Neural cell (in vitro differentiated cells): ENCODE results near the gene RNF213. TPM values are rescaled to one million over a fixed set of nuclear protein-coding genes. Genes with fewer than 3 reads are reported as not detected.

Experiments used
- H2AFZ ChIP-seq: fragments of 200-600, 300-800 bp; sonication (generic), shearing (Covaris generic); 2 replicates; pipeline ENCODE4 v1.6.0; 2014; ENCODE audit warnings: low read depth, mild to moderate bottlenecking, antibody characterized with exemption, low read length, moderate library complexity
- H3F3A ChIP-seq: fragments of 200-600 bp; shearing (Covaris generic); 2 replicates; pipeline ENCODE4 v1.6.1; 2016; ENCODE audit warnings: mild to moderate bottlenecking, moderate library complexity, mixed read lengths, antibody characterized with exemption, low read length; ENCODE audit not compliant: insufficient read depth, poor library complexity, severe bottlenecking
- H3K27ac ChIP-seq: fragments of 200-600, 300-800 bp; sonication (generic), shearing (Covaris generic); 2 replicates; pipeline ENCODE4 v1.5.1; 2014; ENCODE audit warnings: mild to moderate bottlenecking, low read length, moderate library complexity
- H3K27me3 ChIP-seq: fragments of 300-800, 200-600 bp; sonication (generic), shearing (Covaris generic); 2 replicates; pipeline ENCODE4 v1.6.0; 2014; ENCODE audit warnings: mild to moderate bottlenecking, low read depth, low read length, moderate library complexity; ENCODE audit not compliant: insufficient read depth
- H3K36me3 ChIP-seq: fragments of 300-800, 200-600 bp; sonication (generic), shearing (Covaris generic); 2 replicates; pipeline ENCODE4 v1.5.1; 2014; ENCODE audit warnings: mild to moderate bottlenecking, antibody characterized with exemption, low read length, moderate library complexity; ENCODE audit not compliant: insufficient read depth
- H3K4me2 ChIP-seq: fragments of 300-800, 200-600 bp; sonication (generic), shearing (Covaris generic); 2 replicates; pipeline ENCODE4 v1.6.0; 2014; ENCODE audit warnings: mild to moderate bottlenecking, low read length
- H3K4me3 ChIP-seq: fragments of 300-800, 200-600 bp; sonication (generic), shearing (Covaris generic); 2 replicates; pipeline ENCODE4 v1.5.1; 2014; ENCODE audit warnings: mild to moderate bottlenecking, low read length, moderate library complexity
- H3K79me2 ChIP-seq: fragments of 200-600 bp; shearing (Covaris generic); replicated peaks from 2 replicates; pipeline ENCODE4 v1.6.0; 2014; ENCODE audit warnings: mild to moderate bottlenecking, low read length, moderate library complexity; ENCODE audit not compliant: insufficient read depth
- H3K9ac ChIP-seq: fragments of 300-800, 200-600 bp; sonication (generic), shearing (Covaris generic); 2 replicates; pipeline ENCODE4 v1.6.1; 2016; ENCODE audit warnings: mild to moderate bottlenecking, low read length, mixed read lengths
- H3K9me2 ChIP-seq: fragments of 200-600 bp; shearing (Covaris generic); 2 replicates; pipeline ENCODE4 v1.6.1; 2016; ENCODE audit warnings: mild to moderate bottlenecking, low read length, mixed read lengths; ENCODE audit not compliant: insufficient read depth
- H3K9me3 ChIP-seq: fragments of 200-600, 300-800 bp; sonication (generic), shearing (Covaris generic); 2 replicates; pipeline ENCODE4 v1.6.1; 2016; ENCODE audit warnings: mild to moderate bottlenecking, mixed run types, low read length, moderate library complexity, mixed read lengths
- H4K20me1 ChIP-seq: fragments of 200-600 bp; shearing (Covaris generic); 2 replicates; pipeline ENCODE4 v1.6.1; 2016; ENCODE audit warnings: mild to moderate bottlenecking, mixed run types; ENCODE audit not compliant: insufficient read depth
- CTCF ChIP-seq: fragments of 450-650 bp; IDR thresholded peaks from 2 replicates; pipeline ENCODE4 v1.5.1; 2014; ENCODE audit warnings: antibody characterized with exemption, mild to moderate bottlenecking, moderate library complexity; ENCODE audit not compliant: poor library complexity, severe bottlenecking
- EP300 ChIP-seq: fragments of 450-650 bp; conservative IDR thresholded peaks from 2 replicates; pipeline ENCODE4 v1.6.1; 2014; ENCODE audit warnings: antibody characterized with exemption, mild to moderate bottlenecking, moderate library complexity; ENCODE audit not compliant: poor library complexity, severe bottlenecking
- EZH2 ChIP-seq: fragments of 200-600, 300-800 bp; shearing (Covaris generic), sonication (generic); IDR thresholded peaks from 2 replicates; pipeline ENCODE4 v1.6.1; 2014; ENCODE audit warnings: antibody characterized with exemption, low read length, borderline replicate concordance, mild to moderate bottlenecking; ENCODE audit not compliant: insufficient read depth, poor library complexity, severe bottlenecking
- MXI1 ChIP-seq: fragments of 450-650 bp; conservative IDR thresholded peaks from 2 replicates; pipeline ENCODE4 v1.6.1; 2014; ENCODE audit warnings: antibody characterized with exemption, mild to moderate bottlenecking; ENCODE audit not compliant: poor library complexity, severe bottlenecking
- POLR2AphosphoS5 ChIP-seq: IDR thresholded peaks from 2 replicates; pipeline ENCODE4 v1.6.1; 2012
- RAD21 ChIP-seq: fragments of 450-650 bp; conservative IDR thresholded peaks from 2 replicates; pipeline ENCODE4 v1.6.1; 2014; ENCODE audit warnings: antibody characterized with exemption, mild to moderate bottlenecking, moderate library complexity
- REST ChIP-seq: IDR thresholded peaks from 2 replicates; pipeline ENCODE4 v1.6.1; 2012; ENCODE audit warnings: borderline replicate concordance
- SMC3 ChIP-seq: fragments of 450-650 bp; conservative IDR thresholded peaks from 2 replicates; pipeline ENCODE4 v1.6.1; 2014; ENCODE audit warnings: antibody characterized with exemption, mild to moderate bottlenecking, moderate library complexity; ENCODE audit not compliant: poor library complexity
- TAF1 ChIP-seq: IDR thresholded peaks from 2 replicates; pipeline ENCODE4 v1.6.1; 2012; ENCODE audit warnings: low read depth
- polyA plus RNA-seq: library from polyadenylated mRNA; depleted of rRNA; stranded (reverse); fragments of >200 nt; gene quantifications from 2 replicates; pipeline ENCODE4 v1.2.3, GENCODE V29; 2014

Gene RNF213
- polyA plus RNA-seq, 1 donor from 2014 or later = 1.5 TPM

- Histone ChIP-seq H3K79me2 (no peaks in the 10 kb centered on the region), H2AFZ (no peak overlapping the region), H3K4me3 (no peak overlapping the region), H3K27me3 (no peaks in the 10 kb centered on the region), H3K9ac (no peak overlapping the region), H3K27ac (no peak overlapping the region), H3F3A (no peaks in the 10 kb centered on the region), H3K4me2 (no peak overlapping the region), H3K9me2 (no peaks in the 10 kb centered on the region), H4K20me1 (no peaks in the 10 kb centered on the region), H3K36me3 (no peaks in the 10 kb centered on the region), H3K9me3 (no peaks in the 10 kb centered on the region)
- TF ChIP-seq CTCF = no peak
- TF ChIP-seq REST = no peak
- TF ChIP-seq TAF1 = no peak
- TF ChIP-seq SMC3 = no peak
- TF ChIP-seq EP300 = no peak
- no peak for TF ChIP-seq RAD21
- TF ChIP-seq MXI1 = no peak
- TF ChIP-seq POLR2AphosphoS5 = no peak
- no peak for TF ChIP-seq EZH2
Measured at GRCh38 chr17:80393241-80393890, 132.7 kb downstream of the RNF213 start.

GRCh38 chr17:80393961-80394360 lies 133.3 kb downstream of the RNF213 start:
- H2AFZ ChIP-seq = no peak overlapping the region

More at GRCh38 chr17:80393961-80394360, 133.3 kb downstream of the RNF213 start:
- Histone ChIP-seq H3K27me3 (no peaks in the 10 kb centered on the region), H3K9me2 (no peaks in the 10 kb centered on the region), H3F3A (no peaks in the 10 kb centered on the region), H3K36me3 (no peaks in the 10 kb centered on the region), H3K79me2 (no peaks in the 10 kb centered on the region), H3K4me2 (no peak overlapping the region), H3K9me3 (no peaks in the 10 kb centered on the region), H3K9ac (no peak overlapping the region), H3K4me3 (no peak overlapping the region), H3K27ac (no peak overlapping the region), H4K20me1 (no peaks in the 10 kb centered on the region)
- TF ChIP-seq CTCF = no peak
- TF ChIP-seq REST = no peak
- no peak for TF ChIP-seq EP300
- no peak for TF ChIP-seq TAF1
- TF ChIP-seq RAD21 = no peak
